Measurements from ENCODE around the gene NT5DC3. TPM values are rescaled to one million over a fixed set of nuclear protein-coding genes. Genes with fewer than 3 reads are reported as not detected.
"Not testable (repeated sequence)": the region's sequence is repeated elsewhere in the genome, so short reads cannot be mapped to it uniquely, and the experiment has no call there.

The NT5DC3 gene
- total RNA-seq, 1 donor from 2014 or later: 9.9 TPM

DNA sequence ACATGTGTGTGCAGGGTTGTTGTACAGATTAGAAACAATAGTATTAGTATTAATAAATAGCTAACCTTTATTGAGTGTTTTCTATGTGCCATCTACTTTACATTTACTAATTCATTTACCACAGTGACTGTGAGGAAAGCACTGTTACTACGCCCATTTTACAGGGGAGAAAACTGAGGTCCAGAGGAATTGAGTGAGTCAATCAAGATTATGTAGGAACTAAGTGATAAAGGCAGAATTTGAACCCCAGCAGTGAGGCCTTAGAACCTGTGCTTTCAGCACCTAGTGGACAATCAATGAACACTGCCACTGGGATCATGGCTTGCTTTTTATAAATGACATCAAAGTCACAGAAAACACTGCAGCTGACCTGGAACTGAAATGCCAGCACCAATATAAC lies 28.2 kb downstream of the NT5DC3 start:
- Histone ChIP-seq H3K27ac (ENCODE audit: low read depth, low read length) (no peak overlapping the region), H3K4me1 (ENCODE audit: control insufficient read depth in 3 of 3, insufficient read depth in 3 of 3, low read length in 3 of 3) (peaks cover 10 to 15% (median 12%) of the 10 kb centered on the region in 3 donors), H3K9me3 (ENCODE audit: control insufficient read depth in 3 of 3, low read length in 3 of 3) (no peaks in the 10 kb centered on the region), H3K36me3 (ENCODE audit: control insufficient read depth in 3 of 3, insufficient read depth in 3 of 3, low read length in 3 of 3) (no peaks in the 10 kb centered on the region), H3K4me3 (ENCODE audit: low read length in 3 of 3) (no peak overlapping the region), H3K27me3 (ENCODE audit: control insufficient read depth in 3 of 3, insufficient read depth in 3 of 3, low read length in 3 of 3) (no peaks in the 10 kb centered on the region), H3K9ac (ENCODE audit: low read depth in 1 of 3, low read length in 3 of 3) (no peak overlapping the region)

DNA sequence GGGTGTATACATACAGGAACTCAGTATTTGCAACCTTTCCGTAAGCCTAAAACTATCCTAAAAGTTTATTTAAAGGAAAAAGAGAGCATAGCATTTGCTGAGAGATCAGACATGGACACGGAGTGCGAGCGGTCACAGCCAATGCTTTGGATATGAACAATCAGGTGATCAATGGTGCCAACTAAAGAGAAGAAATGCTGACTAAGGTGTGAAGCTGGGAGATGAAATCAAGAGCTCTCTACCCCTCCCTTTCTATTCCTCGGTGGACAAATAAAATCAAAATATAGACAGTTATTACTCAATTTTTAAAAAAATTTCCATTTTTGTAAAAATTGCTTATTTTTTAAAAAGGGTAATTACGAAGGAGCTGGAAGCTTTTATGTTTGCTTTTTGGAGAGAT lies 29.2 kb downstream of the NT5DC3 start:
- H3K9me3 ChIP-seq (ENCODE audit: control insufficient read depth in 3 of 3, low read length in 3 of 3): no peaks in the 10 kb centered on the region
- H3K36me3 ChIP-seq (ENCODE audit: control insufficient read depth in 3 of 3, insufficient read depth in 3 of 3, low read length in 3 of 3): no peaks in the 10 kb centered on the region
- no peaks in the 10 kb centered on the region for H3K27me3 ChIP-seq (ENCODE audit: control insufficient read depth in 3 of 3, insufficient read depth in 3 of 3, low read length in 3 of 3)
- no peak overlapping the region for H3K9ac ChIP-seq (ENCODE audit: low read depth in 1 of 3, low read length in 3 of 3)
- H3K27ac ChIP-seq (ENCODE audit: low read depth, low read length): no peak overlapping the region
- peaks cover 14 to 21% (median 20%) of the 10 kb centered on the region in 3 donors for H3K4me1 ChIP-seq (ENCODE audit: control insufficient read depth in 3 of 3, insufficient read depth in 3 of 3, low read length in 3 of 3)
- H3K4me3 ChIP-seq (ENCODE audit: low read length in 3 of 3): no peak overlapping the region

- no peaks in the 10 kb centered on the region for H3K27me3 ChIP-seq (ENCODE audit: control insufficient read depth in 3 of 3, insufficient read depth in 3 of 3, low read length in 3 of 3)
- H3K27ac ChIP-seq (ENCODE audit: low read depth, low read length): no peak overlapping the region
- H3K36me3 ChIP-seq (ENCODE audit: control insufficient read depth in 3 of 3, insufficient read depth in 3 of 3, low read length in 3 of 3): no peaks in the 10 kb centered on the region
- H3K9ac ChIP-seq (ENCODE audit: low read depth in 1 of 3, low read length in 3 of 3): no peak overlapping the region
- peaks cover 15 to 21% (median 20%) of the 10 kb centered on the region in 3 donors for H3K4me1 ChIP-seq (ENCODE audit: control insufficient read depth in 3 of 3, insufficient read depth in 3 of 3, low read length in 3 of 3)
- no peaks in the 10 kb centered on the region for H3K9me3 ChIP-seq (ENCODE audit: control insufficient read depth in 3 of 3, low read length in 3 of 3)
- no peak overlapping the region for H3K4me3 ChIP-seq (ENCODE audit: low read length in 3 of 3)
Measured at GRCh38 chr12:103810111-103810510, 30.9 kb downstream of the NT5DC3 start.

DNA sequence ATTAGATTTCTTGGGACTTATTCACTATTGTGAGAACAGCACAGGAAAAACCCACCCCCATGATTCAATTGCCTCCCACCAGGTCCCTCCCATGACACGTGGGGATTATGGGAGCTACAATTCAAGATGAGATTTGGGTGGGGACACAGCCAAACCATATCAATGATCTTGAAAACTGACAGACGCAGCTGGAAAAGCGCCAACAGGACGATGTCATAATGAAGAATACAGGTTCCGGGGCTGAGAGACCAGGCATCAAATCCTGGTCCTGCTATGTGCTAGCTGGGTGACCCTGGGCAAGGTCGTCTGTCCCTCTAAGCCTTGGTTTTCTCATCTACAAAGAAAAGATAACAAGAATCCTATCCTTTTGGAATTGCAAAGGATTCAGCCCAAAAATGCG lies 31.4 kb downstream of the NT5DC3 start:
- H3K9ac ChIP-seq (ENCODE audit: low read depth in 1 of 3, low read length in 3 of 3); H3K36me3 ChIP-seq (ENCODE audit: control insufficient read depth in 3 of 3, insufficient read depth in 3 of 3, low read length in 3 of 3); H3K4me3 ChIP-seq (ENCODE audit: low read length in 3 of 3); H3K9me3 ChIP-seq (ENCODE audit: control insufficient read depth in 3 of 3, low read length in 3 of 3); H3K27ac ChIP-seq (ENCODE audit: low read depth, low read length); H3K27me3 ChIP-seq (ENCODE audit: control insufficient read depth in 3 of 3, insufficient read depth in 3 of 3, low read length in 3 of 3): not testable (repeated sequence)
- peaks cover 15 to 21% (median 20%) of the 10 kb centered on the region in 3 donors for H3K4me1 ChIP-seq (ENCODE audit: control insufficient read depth in 3 of 3, insufficient read depth in 3 of 3, low read length in 3 of 3)

DNA sequence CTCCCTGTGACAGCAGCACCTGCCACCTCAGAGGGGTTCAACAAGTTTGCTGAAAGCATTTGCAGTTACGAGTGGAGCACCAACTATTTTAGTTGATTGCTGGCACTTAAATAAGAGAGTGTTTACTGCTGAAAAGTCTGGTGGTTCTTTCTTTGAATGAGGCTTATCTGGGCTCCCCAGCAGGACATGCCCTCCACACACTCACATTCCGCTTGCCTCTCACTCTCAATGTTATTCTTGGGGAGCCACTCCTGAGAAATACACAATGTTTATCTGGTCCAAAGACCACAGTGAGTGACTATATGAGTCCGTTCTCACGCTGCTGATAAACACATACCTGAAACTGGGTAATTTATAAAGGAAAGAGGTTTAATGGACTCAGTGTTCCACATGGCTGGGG lies 31.9 kb downstream of the NT5DC3 start:
- no peak overlapping the region for H3K27ac ChIP-seq (ENCODE audit: low read depth, low read length)
- H3K36me3 ChIP-seq (ENCODE audit: control insufficient read depth in 3 of 3, insufficient read depth in 3 of 3, low read length in 3 of 3): no peaks in the 10 kb centered on the region
- H3K9ac ChIP-seq (ENCODE audit: low read depth in 1 of 3, low read length in 3 of 3): no peak overlapping the region
- H3K4me3 ChIP-seq (ENCODE audit: low read length in 3 of 3): no peak overlapping the region
- no peaks in the 10 kb centered on the region for H3K9me3 ChIP-seq (ENCODE audit: control insufficient read depth in 3 of 3, low read length in 3 of 3)
- H3K27me3 ChIP-seq (ENCODE audit: control insufficient read depth in 3 of 3, insufficient read depth in 3 of 3, low read length in 3 of 3): no peaks in the 10 kb centered on the region
- H3K4me1 ChIP-seq (ENCODE audit: control insufficient read depth in 3 of 3, insufficient read depth in 3 of 3, low read length in 3 of 3): peaks cover 15 to 20% (median 19%) of the 10 kb centered on the region in 3 donors

GRCh38 chr12:103808239-103808880 lies 32.7 kb downstream of the NT5DC3 start:
- Histone ChIP-seq H3K9me3 (ENCODE audit: control insufficient read depth in 3 of 3, low read length in 3 of 3) (no peaks in the 10 kb centered on the region), H3K9ac (ENCODE audit: low read depth in 1 of 3, low read length in 3 of 3) (no peak overlapping the region), H3K27ac (ENCODE audit: low read depth, low read length) (no peak overlapping the region), H3K4me3 (ENCODE audit: low read length in 3 of 3) (no peak overlapping the region), H3K36me3 (ENCODE audit: control insufficient read depth in 3 of 3, insufficient read depth in 3 of 3, low read length in 3 of 3) (no peaks in the 10 kb centered on the region), H3K27me3 (ENCODE audit: control insufficient read depth in 3 of 3, insufficient read depth in 3 of 3, low read length in 3 of 3) (no peaks in the 10 kb centered on the region), H3K4me1 (ENCODE audit: control insufficient read depth in 3 of 3, insufficient read depth in 3 of 3, low read length in 3 of 3) (peaks cover 12 to 15% (median 14%) of the 10 kb centered on the region in 3 donors)

DNA sequence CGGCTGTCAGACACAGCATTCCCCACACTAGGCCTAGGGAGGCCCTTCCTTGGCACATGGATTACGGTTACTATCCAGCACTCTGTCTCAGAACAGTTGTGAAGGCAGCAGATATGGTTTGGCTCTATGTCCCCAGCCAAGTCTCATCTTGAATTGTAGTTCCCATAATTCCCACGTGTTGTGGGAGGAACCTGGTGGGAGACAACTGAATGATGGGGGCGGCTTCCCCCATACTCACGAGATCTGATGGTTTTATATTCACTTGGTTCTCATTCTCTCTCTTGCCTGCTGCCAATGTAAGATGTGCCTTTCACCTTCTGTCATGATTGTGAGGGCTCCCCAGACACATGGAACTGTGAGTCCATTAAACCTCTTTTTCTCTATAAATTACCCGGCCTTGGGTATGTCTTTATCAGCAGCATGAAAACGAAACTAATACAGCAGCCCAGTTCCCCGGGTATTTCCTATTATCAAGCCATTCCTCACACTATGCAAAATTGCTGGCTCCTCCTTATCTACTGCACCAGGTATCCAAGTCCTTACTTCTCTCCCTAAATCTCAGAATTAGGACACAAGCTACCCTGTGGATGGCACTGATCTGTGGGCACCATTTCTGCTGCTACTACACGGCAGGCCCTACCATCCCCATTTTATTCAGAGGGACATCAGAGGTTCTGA lies 33.3 kb downstream of the NT5DC3 start:
- H3K9ac ChIP-seq (ENCODE audit: low read depth in 1 of 3, low read length in 3 of 3): no peak overlapping the region
- H3K4me3 ChIP-seq (ENCODE audit: low read length in 3 of 3): no peak overlapping the region
- H3K9me3 ChIP-seq (ENCODE audit: control insufficient read depth in 3 of 3, low read length in 3 of 3): no peaks in the 10 kb centered on the region
- H3K36me3 ChIP-seq (ENCODE audit: control insufficient read depth in 3 of 3, insufficient read depth in 3 of 3, low read length in 3 of 3): no peaks in the 10 kb centered on the region
- H3K27me3 ChIP-seq (ENCODE audit: control insufficient read depth in 3 of 3, insufficient read depth in 3 of 3, low read length in 3 of 3): no peaks in the 10 kb centered on the region
- peaks cover 12 to 18% (median 14%) of the 10 kb centered on the region in 3 donors for H3K4me1 ChIP-seq (ENCODE audit: control insufficient read depth in 3 of 3, insufficient read depth in 3 of 3, low read length in 3 of 3)
- no peak overlapping the region for H3K27ac ChIP-seq (ENCODE audit: low read depth, low read length)

DNA sequence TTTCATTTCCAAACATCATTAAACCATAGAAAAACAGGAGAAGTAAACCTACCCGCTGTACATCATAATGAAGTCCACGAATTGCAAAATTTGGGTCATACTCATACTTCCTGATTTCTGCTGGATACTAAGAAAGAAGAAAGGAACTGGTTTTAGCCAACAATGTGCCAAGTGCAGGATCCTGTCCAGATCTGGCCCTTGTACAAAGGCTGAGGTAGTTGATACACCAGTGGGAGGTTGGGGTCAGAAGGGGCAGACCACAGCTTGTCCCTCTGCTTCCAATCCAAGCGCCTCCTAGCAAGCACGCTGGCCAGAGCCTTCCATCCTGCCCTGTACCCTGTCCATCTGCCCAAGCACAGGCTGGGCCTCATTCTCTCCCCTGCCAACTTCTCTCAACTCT lies 34.2 kb downstream of the NT5DC3 start:
- no peaks in the 10 kb centered on the region for H3K9me3 ChIP-seq (ENCODE audit: control insufficient read depth in 3 of 3, low read length in 3 of 3)
- H3K27ac ChIP-seq (ENCODE audit: low read depth, low read length): no peak overlapping the region
- no peaks in the 10 kb centered on the region for H3K27me3 ChIP-seq (ENCODE audit: control insufficient read depth in 3 of 3, insufficient read depth in 3 of 3, low read length in 3 of 3)
- no peak overlapping the region for H3K9ac ChIP-seq (ENCODE audit: low read depth in 1 of 3, low read length in 3 of 3)
- no peak overlapping the region for H3K4me3 ChIP-seq (ENCODE audit: low read length in 3 of 3)
- no peaks in the 10 kb centered on the region for H3K36me3 ChIP-seq (ENCODE audit: control insufficient read depth in 3 of 3, insufficient read depth in 3 of 3, low read length in 3 of 3)
- peaks cover 18 to 27% (median 18%) of the 10 kb centered on the region in 3 donors for H3K4me1 ChIP-seq (ENCODE audit: control insufficient read depth in 3 of 3, insufficient read depth in 3 of 3, low read length in 3 of 3)

DNA sequence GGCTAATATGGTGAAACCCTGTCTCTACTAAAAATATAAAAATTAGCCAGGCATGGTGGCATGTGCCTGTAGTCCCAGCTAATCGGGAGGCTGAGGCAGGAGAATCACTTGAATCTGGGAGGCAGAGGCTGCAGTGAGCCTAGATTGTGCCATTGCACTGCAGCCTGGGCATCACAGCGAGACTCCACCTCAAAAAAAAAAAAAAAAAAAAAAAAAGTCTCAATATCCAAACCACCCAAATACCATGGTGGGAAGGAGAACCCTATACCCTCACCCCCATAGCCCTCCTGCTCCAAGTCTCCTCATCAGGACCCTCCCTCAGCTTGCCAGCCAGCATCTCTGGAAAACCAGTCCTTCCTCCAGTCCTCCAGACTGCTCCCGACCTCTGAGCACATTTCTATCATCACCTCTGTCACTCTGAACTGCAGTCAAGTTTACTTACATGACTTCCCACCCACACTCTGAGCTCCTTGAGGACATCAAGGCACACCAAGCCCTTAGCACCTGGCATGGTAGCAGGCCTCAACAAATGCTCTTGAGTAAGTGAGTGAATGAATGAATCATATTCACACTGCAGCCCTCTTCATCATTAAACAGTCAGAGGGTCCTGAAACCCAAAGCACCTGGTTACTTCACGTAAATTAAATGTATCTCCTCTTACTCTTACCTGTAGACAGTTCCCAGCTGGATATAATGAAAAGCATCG lies 35.2 kb downstream of the NT5DC3 start:
- no peak overlapping the region for H3K9ac ChIP-seq (ENCODE audit: low read depth in 1 of 3, low read length in 3 of 3)
- no peak overlapping the region for H3K4me3 ChIP-seq (ENCODE audit: low read length in 3 of 3)
- peaks cover 21 to 34% (median 24%) of the 10 kb centered on the region in 3 donors for H3K4me1 ChIP-seq (ENCODE audit: control insufficient read depth in 3 of 3, insufficient read depth in 3 of 3, low read length in 3 of 3)
- H3K9me3 ChIP-seq (ENCODE audit: control insufficient read depth in 3 of 3, low read length in 3 of 3): no peaks in the 10 kb centered on the region
- no peak overlapping the region for H3K27ac ChIP-seq (ENCODE audit: low read depth, low read length)
- H3K27me3 ChIP-seq (ENCODE audit: control insufficient read depth in 3 of 3, insufficient read depth in 3 of 3, low read length in 3 of 3): no peaks in the 10 kb centered on the region
- H3K36me3 ChIP-seq (ENCODE audit: control insufficient read depth in 3 of 3, insufficient read depth in 3 of 3, low read length in 3 of 3): no peaks in the 10 kb centered on the region

DNA sequence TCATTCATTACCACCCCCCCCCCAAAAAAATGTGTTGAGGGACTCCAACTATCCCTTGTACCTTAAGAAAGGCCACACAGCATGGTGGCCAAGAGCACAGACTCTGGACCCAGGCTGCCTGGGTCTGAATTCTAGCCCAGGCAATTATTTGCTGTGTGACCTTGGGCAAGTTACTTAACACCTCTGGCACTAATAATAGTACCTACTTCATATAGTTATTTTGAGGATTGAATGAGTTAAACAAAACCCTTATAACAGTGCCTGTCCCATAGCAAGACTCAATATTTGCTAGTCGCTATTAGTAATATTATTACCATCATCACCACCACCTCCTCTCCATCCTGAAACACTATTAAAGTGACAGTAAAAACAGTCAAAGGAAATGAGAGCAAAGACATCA lies 37.2 kb downstream of the NT5DC3 start:
- Histone ChIP-seq H3K27ac (ENCODE audit: low read depth, low read length) (no peak overlapping the region), H3K4me3 (ENCODE audit: low read length in 3 of 3) (no peak overlapping the region), H3K4me1 (ENCODE audit: control insufficient read depth in 3 of 3, insufficient read depth in 3 of 3, low read length in 3 of 3) (peaks cover 37 to 51% (median 37%) of the 10 kb centered on the region in 3 donors), H3K27me3 (ENCODE audit: control insufficient read depth in 3 of 3, insufficient read depth in 3 of 3, low read length in 3 of 3) (no peaks in the 10 kb centered on the region), H3K36me3 (ENCODE audit: control insufficient read depth in 3 of 3, insufficient read depth in 3 of 3, low read length in 3 of 3) (no peaks in the 10 kb centered on the region), H3K9ac (ENCODE audit: low read depth in 1 of 3, low read length in 3 of 3) (no peak overlapping the region), H3K9me3 (ENCODE audit: control insufficient read depth in 3 of 3, low read length in 3 of 3) (no peaks in the 10 kb centered on the region)
